ENCODE results near the gene PNLIPRP2.

DNA sequence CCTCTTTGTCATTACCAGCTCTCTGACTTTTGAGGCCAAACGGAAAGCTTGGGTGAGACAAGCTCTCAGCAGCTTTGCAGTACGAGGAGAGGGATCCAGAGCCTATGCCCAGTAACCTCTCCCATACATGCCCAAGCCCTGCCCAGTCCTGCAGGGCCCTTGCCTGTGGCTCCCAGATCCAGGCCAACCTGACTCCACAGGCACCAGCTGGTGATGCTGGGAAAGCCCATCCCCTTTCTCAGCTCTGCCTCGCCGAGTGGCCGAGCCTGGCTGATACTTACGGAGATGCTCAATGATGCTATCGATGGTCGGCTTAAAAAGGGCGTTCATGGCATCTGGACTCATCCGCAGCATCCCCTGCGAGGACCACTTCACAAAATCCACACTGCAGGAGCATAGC lies 55.4 kb downstream of the PNLIPRP2 start:
- TF ChIP-seq CTCF (IDR thresholded peaks at IDR 0.05) (no peak), POLR2A (IDR thresholded peaks at IDR 0.05) (no peak), POLR2AphosphoS5 (IDR thresholded peaks at IDR 0.05) (no peak), EP300 (IDR thresholded peaks at IDR 0.05) (no peak)
